HCT116 (cell line): Measurements from ENCODE around the gene VPS33A. TPM values are rescaled to one million over a fixed set of nuclear protein-coding genes. Genes with fewer than 3 reads are reported as not detected.

ENCODE experiments used
- ATAC-seq: fragments of 200-7000 bp; cut with Tn5 transposase; 2 replicates; pipeline ENCODE4 v1.9.1; 2020; ENCODE audit warnings: mild to moderate bottlenecking, moderate library complexity
- BruUV-seq: library from RNA; stranded (reverse); fragments of 400-500 nt; replicated peaks from 2 replicates; lab custom pipeline; 2021; lab: Mats Ljungman, UMichigan
- CTCF ChIA-PET: fragments of 300-600 bp; sonication (Branson Sonifier 250); formaldehyde crosslinking; loops from one replicate; lab custom pipeline; 2021; ENCODE audit warnings: antibody characterized with exemption; lab: Charles Lee
- POLR2A ChIA-PET: fragments of 300-600, 350-600 bp; sonication (Branson Sonifier 250); formaldehyde crosslinking; loops from one replicate; lab custom pipeline; 2021; ENCODE audit warnings: antibody characterized with exemption; lab: Charles Lee
- RAD21 ChIA-PET, 2 experiments: fragments of 300-600 bp; sonication (Branson Sonifier 250); formaldehyde crosslinking; loops; one replicate each; lab custom pipeline; 2023; ENCODE audit warnings: low total read pairs in 2 of 2; ENCODE audit not compliant: uncharacterized antibody in 2 of 2, unreplicated experiment in 2 of 2, low non-redundant PET in 1 of 2; lab: Charles Lee
- DNase-seq: peaks from one replicate; pipeline ENCODE4 v3.0.0-alpha.2; 2010; ENCODE audit warnings: low read depth, low spot score
- H2AFZ ChIP-seq: fragments of 200-600 bp; shearing (Covaris generic), sonication (generic); 2 replicates; pipeline ENCODE4 v1.6.1; 2017; ENCODE audit warnings: low read depth, mixed run types, mixed read lengths, antibody characterized with exemption, low read length; ENCODE audit not compliant: poor library complexity, severe bottlenecking
- H3K27ac ChIP-seq: 2 replicates; pipeline ENCODE4 v1.5.1; 2012; ENCODE audit warnings: low read depth, low read length
- H3K27me3 ChIP-seq: fragments of 200-600 bp; sonication (generic); 2 replicates; pipeline ENCODE4 v1.6.1; 2016; ENCODE audit warnings: mixed run types, low read length, mixed read lengths; ENCODE audit not compliant: insufficient read depth
- H3K36me3 ChIP-seq, 2 experiments: fragments of 200-500 bp in 1 of 2; fragments of 200-600 bp in 1 of 2; sonication (Bioruptor generic) in 1 of 2; sonication (generic) in 1 of 2; 2 replicates each; pipeline versions ENCODE4 v1.5.1 to v1.6.1; 2014 to 2016; ENCODE audit warnings: low read length in 2 of 2, inconsistent platforms in 1 of 2, mixed read lengths in 1 of 2, mixed run types in 1 of 2; ENCODE audit not compliant: insufficient read depth in 2 of 2, control insufficient read depth in 1 of 2
- H3K4me1 ChIP-seq, 2 experiments: fragments of 200-600 bp in 1 of 2; sonication (generic) in 1 of 2; 2 replicates each; pipeline versions ENCODE4 v1.5.1 to v1.6.1; 2012 to 2017; ENCODE audit warnings: low read length in 2 of 2, inconsistent platforms in 1 of 2, mild to moderate bottlenecking in 1 of 2, mixed read lengths in 1 of 2, mixed run types in 1 of 2, moderate library complexity in 1 of 2; ENCODE audit not compliant: insufficient read depth in 2 of 2, control insufficient read depth in 1 of 2
- H3K4me2 ChIP-seq: fragments of 200-600 bp; sonication (generic); 2 replicates; pipeline ENCODE4 v1.6.1; 2017; ENCODE audit warnings: mixed run types, low read length, mixed read lengths
- H3K4me3 ChIP-seq, 2 experiments: fragments of 200-600 bp in 1 of 2; sonication (generic) in 1 of 2; replicated peaks in 1 of 2; 2 replicates each; pipeline ENCODE4 v1.5.1; 2011 to 2016; ENCODE audit warnings: low read length in 2 of 2, control low read depth in 1 of 2, low read depth in 1 of 2, mild to moderate bottlenecking in 1 of 2, mixed read lengths in 1 of 2, mixed run types in 1 of 2
- H3K79me2 ChIP-seq: fragments of 200-600 bp; sonication (generic); 2 replicates; pipeline ENCODE4 v1.6.1; 2017; ENCODE audit warnings: mild to moderate bottlenecking, mixed run types, low read length, moderate library complexity, mixed read lengths; ENCODE audit not compliant: insufficient read depth
- H3K9ac ChIP-seq: fragments of 200-600 bp; sonication (generic); 2 replicates; pipeline ENCODE4 v1.6.1; 2016; ENCODE audit warnings: low read length, mixed read lengths
- H3K9me2 ChIP-seq: fragments of 200-600 bp; sonication (generic), shearing (Covaris generic); 2 replicates; pipeline ENCODE4 v1.6.1; 2017; ENCODE audit warnings: mixed run types, mild to moderate bottlenecking, moderate library complexity; ENCODE audit not compliant: insufficient read depth
- H3K9me3 ChIP-seq, 2 experiments: fragments of 200-500 bp in 1 of 2; fragments of 200-600 bp in 1 of 2; sonication (Bioruptor generic) in 1 of 2; sonication (generic) in 1 of 2; 2 replicates each; pipeline ENCODE4 v1.6.1; 2014 to 2017; ENCODE audit warnings: low read length in 2 of 2, mixed read lengths in 2 of 2, inconsistent platforms in 1 of 2, low read depth in 1 of 2, mild to moderate bottlenecking in 1 of 2, mixed run types in 1 of 2, moderate library complexity in 1 of 2; ENCODE audit not compliant: control insufficient read depth in 1 of 2, insufficient read depth in 1 of 2
- H4K20me1 ChIP-seq: fragments of 200-600 bp; sonication (generic), shearing (Covaris generic); 2 replicates; pipeline ENCODE4 v1.6.1; 2017; ENCODE audit warnings: mixed run types, mild to moderate bottlenecking, moderate library complexity; ENCODE audit not compliant: insufficient read depth
- EGR1 ChIP-seq: IDR thresholded peaks from 2 replicates; pipeline ENCODE4 v1.6.1; 2012; ENCODE audit warnings: low read depth
- ELF1 ChIP-seq: IDR thresholded peaks from 2 replicates; pipeline ENCODE4 v1.6.1; 2012; ENCODE audit warnings: low read depth, borderline replicate concordance
- EZH2 ChIP-seq: fragments of 200-600 bp; sonication (generic); IDR thresholded peaks from 2 replicates; pipeline ENCODE4 v1.6.1; 2017; ENCODE audit warnings: antibody characterized with exemption, mixed run types
- FOSL1 ChIP-seq: IDR thresholded peaks from 2 replicates; pipeline ENCODE4 v1.6.1; 2012; ENCODE audit warnings: low read depth
- POLR2A ChIP-seq: IDR thresholded peaks from 2 replicates; pipeline ENCODE4 v1.7.0; 2011; ENCODE audit warnings: borderline replicate concordance; ENCODE audit not compliant: insufficient read depth, insufficient read length; ENCODE audit errors: extremely low read depth
- POLR2AphosphoS5 ChIP-seq: IDR thresholded peaks from 2 replicates; pipeline ENCODE4 v1.6.1; 2011; ENCODE audit warnings: mild to moderate bottlenecking, low read depth, low read length, moderate library complexity
- YY1 ChIP-seq: IDR thresholded peaks from 2 replicates; pipeline ENCODE4 v1.6.1; 2011; ENCODE audit warnings: low read length, low read depth, moderate library complexity, mild to moderate bottlenecking; ENCODE audit not compliant: insufficient replicate concordance; ENCODE audit errors: extremely low read depth
- intact Hi-C: fragments of 100-400 bp; cut with micrococcal nuclease; formaldehyde crosslinking; loops from 2 replicates; pipeline ENCODE4 v1.10.0; 2022
- total RNA-seq: library from RNA; stranded (reverse); gene quantifications from one replicate; pipeline ENCODE4 v1.2.1, GENCODE V29; 2021; ENCODE audit not compliant: unreplicated experiment
- TF ChIP-seq, protein P1 (sequence below): IDR thresholded peaks from 2 replicates; pipeline ENCODE4 v1.6.1; 2011; ENCODE audit warnings: mild to moderate bottlenecking, low read length, moderate library complexity; ENCODE audit not compliant: insufficient replicate concordance; ENCODE audit errors: extremely low read depth
- TF ChIP-seq, protein P2 (sequence below): IDR thresholded peaks from 2 replicates; pipeline ENCODE4 v1.6.1; 2012

VPS33A gene
- total RNA-seq, 1 experiment from 2014 or later: 19.4 TPM

DNA sequence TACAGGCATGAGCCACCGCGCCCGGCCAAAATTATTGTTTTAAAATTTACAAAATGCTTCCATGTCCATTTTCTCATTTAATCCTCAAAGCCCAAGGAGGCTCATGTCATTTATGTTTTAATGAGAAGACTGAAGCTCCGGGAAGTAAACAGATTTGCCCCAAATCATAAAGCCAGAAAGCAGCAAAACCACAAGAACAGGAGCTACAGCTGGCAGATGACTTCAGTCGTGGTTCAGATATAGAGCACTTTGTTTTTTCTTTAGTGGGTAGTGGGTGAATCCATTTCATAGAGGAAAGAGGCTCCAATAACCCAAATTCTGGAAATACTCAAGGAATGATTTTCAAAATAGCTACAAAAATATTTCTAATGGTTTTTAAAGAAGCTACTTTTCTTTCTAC lies 45.4 kb upstream of the VPS33A start:
- RAD21 ChIA-PET: no interaction called here
- H3K9ac ChIP-seq: no peak overlapping the region
- no peaks in the 10 kb centered on the region for H3K9me2 ChIP-seq
- TF ChIP-seq FOSL1 (no peak), YY1 (no peak), POLR2A (no peak), ELF1 (no peak), EZH2 (no peak), EGR1 (no peak), POLR2AphosphoS5 (no peak)
- TF ChIP-seq, protein P1, sequence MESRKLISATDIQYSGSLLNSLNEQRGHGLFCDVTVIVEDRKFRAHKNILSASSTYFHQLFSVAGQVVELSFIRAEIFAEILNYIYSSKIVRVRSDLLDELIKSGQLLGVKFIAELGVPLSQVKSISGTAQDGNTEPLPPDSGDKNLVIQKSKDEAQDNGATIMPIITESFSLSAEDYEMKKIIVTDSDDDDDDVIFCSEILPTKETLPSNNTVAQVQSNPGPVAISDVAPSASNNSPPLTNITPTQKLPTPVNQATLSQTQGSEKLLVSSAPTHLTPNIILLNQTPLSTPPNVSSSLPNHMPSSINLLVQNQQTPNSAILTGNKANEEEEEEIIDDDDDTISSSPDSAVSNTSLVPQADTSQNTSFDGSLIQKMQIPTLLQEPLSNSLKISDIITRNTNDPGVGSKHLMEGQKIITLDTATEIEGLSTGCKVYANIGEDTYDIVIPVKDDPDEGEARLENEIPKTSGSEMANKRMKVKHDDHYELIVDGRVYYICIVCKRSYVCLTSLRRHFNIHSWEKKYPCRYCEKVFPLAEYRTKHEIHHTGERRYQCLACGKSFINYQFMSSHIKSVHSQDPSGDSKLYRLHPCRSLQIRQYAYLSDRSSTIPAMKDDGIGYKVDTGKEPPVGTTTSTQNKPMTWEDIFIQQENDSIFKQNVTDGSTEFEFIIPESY: no peak
- TF ChIP-seq, protein P2, sequence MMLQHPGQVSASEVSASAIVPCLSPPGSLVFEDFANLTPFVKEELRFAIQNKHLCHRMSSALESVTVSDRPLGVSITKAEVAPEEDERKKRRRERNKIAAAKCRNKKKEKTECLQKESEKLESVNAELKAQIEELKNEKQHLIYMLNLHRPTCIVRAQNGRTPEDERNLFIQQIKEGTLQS: no peak
- TF ChIP-seq, all 23 proteins: peak for 0
- no peak for ATAC-seq
- H3K79me2 ChIP-seq: no peaks in the 10 kb centered on the region
- no peak overlapping the region for H3K27ac ChIP-seq
- H3K4me1 ChIP-seq: no peaks in the 10 kb centered on the region
- CTCF ChIA-PET: no interaction called here
- no peak for DNase-seq
- POLR2A ChIA-PET: no interaction called here
- H3K27me3 ChIP-seq: no peaks in the 10 kb centered on the region
- no peak overlapping the region for H3K4me3 ChIP-seq
- H3K4me2 ChIP-seq: no peak overlapping the region
- peaks cover 5 to 10% of the 10 kb centered on the region in 2 experiments; a peak in 3 of 4 replicates for H3K36me3 ChIP-seq
- BruUV-seq: no TSS peak
- H2AFZ ChIP-seq: no peak overlapping the region
- no peaks in the 10 kb centered on the region for H4K20me1 ChIP-seq
- intact Hi-C loops: no loop called here
- no peaks in the 10 kb centered on the region for H3K9me3 ChIP-seq
